Measurements from ENCODE around the gene SSR4. TPM values are rescaled to one million over a fixed set of nuclear protein-coding genes. Genes with fewer than 3 reads are reported as not detected.

Gene SSR4
- total and polyA plus RNA-seq, 2 of the 13 experiments (the other 11 are each of a cell fraction or from before 2014, with no cell fraction given): 214 to 288 TPM

DNA sequence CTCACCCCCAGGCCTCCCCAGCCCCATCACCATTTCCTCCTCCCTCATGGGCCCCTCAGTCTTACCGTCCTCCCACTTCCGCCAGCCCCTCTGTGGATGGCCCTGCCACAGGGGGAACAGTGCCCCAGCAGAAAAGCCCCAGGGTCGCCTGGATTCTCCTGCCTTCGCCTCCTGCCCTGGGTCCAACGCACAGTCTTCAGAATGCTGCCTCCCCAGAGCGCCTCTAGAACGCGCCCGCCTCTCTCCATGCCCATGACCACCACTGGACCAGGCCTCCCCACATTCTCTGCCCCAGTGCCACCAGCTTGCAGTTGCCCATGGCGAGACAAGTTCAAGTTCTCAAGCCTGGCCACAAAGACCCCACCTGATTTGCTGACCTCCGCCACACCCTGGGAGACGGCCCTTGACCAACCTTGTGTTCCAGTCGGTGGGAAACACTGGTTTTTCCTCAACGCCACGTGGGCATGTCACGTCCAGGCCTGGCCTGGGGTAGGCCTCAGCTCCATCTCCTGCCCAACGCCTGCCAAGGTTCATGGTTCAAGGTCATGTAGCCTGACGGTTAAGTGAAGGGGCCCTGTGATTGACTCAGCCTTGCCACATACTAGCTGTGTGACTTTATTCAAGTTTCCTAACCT is 31.1 kb upstream of the SSR4 start (continued):
- TF ChIP-seq, protein P1, sequence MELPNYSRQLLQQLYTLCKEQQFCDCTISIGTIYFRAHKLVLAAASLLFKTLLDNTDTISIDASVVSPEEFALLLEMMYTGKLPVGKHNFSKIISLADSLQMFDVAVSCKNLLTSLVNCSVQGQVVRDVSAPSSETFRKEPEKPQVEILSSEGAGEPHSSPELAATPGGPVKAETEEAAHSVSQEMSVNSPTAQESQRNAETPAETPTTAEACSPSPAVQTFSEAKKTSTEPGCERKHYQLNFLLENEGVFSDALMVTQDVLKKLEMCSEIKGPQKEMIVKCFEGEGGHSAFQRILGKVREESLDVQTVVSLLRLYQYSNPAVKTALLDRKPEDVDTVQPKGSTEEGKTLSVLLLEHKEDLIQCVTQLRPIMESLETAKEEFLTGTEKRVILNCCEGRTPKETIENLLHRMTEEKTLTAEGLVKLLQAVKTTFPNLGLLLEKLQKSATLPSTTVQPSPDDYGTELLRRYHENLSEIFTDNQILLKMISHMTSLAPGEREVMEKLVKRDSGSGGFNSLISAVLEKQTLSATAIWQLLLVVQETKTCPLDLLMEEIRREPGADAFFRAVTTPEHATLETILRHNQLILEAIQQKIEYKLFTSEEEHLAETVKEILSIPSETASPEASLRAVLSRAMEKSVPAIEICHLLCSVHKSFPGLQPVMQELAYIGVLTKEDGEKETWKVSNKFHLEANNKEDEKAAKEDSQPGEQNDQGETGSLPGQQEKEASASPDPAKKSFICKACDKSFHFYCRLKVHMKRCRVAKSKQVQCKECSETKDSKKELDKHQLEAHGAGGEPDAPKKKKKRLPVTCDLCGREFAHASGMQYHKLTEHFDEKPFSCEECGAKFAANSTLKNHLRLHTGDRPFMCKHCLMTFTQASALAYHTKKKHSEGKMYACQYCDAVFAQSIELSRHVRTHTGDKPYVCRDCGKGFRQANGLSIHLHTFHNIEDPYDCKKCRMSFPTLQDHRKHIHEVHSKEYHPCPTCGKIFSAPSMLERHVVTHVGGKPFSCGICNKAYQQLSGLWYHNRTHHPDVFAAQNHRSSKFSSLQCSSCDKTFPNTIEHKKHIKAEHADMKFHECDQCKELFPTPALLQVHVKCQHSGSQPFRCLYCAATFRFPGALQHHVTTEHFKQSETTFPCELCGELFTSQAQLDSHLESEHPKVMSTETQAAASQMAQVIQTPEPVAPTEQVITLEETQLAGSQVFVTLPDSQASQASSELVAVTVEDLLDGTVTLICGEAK (IDR thresholded peaks at IDR 0.05): no peak
- TF ChIP-seq, protein P1 (CRISPR knock-in tag; IDR thresholded peaks at IDR 0.05): no peak
- no peak for TF ChIP-seq ZNF432 (CRISPR knock-in tag; IDR thresholded peaks at IDR 0.05; ENCODE audit: borderline replicate concordance)
- TF ChIP-seq ZNF446 (CRISPR knock-in tag; IDR thresholded peaks at IDR 0.05): no peak
- TF ChIP-seq FOXJ3 (CRISPR knock-in tag; IDR thresholded peaks at IDR 0.05; ENCODE audit: borderline replicate concordance): no peak
- no peak for TF ChIP-seq ZNF780A (CRISPR knock-in tag; IDR thresholded peaks at IDR 0.05)
- 0 out of 2 replicates have a peak, but pooled peaks have one; percentile 10 for TF ChIP-seq GATAD1 (CRISPR knock-in tag; IDR thresholded peaks at IDR 0.05)
- TF ChIP-seq ZNF644 (CRISPR knock-in tag; IDR thresholded peaks at IDR 0.05; ENCODE audit: low read depth): no peak
- TF ChIP-seq MYC (CRISPR knock-in tag; IDR thresholded peaks at IDR 0.05; ENCODE audit: borderline replicate concordance): peak; percentile 49
- no peak for TF ChIP-seq ARID2 (CRISPR knock-in tag; IDR thresholded peaks at IDR 0.05; ENCODE audit: borderline replicate concordance)
- no peak for TF ChIP-seq KLF9 (CRISPR knock-in tag; IDR thresholded peaks at IDR 0.05; ENCODE audit: low read depth)
- TF ChIP-seq THYN1 (CRISPR knock-in tag; IDR thresholded peaks at IDR 0.05; ENCODE audit: borderline replicate concordance, low read depth): no peak
- no peak for TF ChIP-seq PCBP1 (IDR thresholded peaks at IDR 0.05; ENCODE audit: borderline replicate concordance, low read depth, low read length)
- TF ChIP-seq ZNF605 (CRISPR knock-in tag; IDR thresholded peaks at IDR 0.05): 0 out of 2 replicates have a peak, but pooled peaks have one; percentile 58
- TF ChIP-seq, protein P2, sequence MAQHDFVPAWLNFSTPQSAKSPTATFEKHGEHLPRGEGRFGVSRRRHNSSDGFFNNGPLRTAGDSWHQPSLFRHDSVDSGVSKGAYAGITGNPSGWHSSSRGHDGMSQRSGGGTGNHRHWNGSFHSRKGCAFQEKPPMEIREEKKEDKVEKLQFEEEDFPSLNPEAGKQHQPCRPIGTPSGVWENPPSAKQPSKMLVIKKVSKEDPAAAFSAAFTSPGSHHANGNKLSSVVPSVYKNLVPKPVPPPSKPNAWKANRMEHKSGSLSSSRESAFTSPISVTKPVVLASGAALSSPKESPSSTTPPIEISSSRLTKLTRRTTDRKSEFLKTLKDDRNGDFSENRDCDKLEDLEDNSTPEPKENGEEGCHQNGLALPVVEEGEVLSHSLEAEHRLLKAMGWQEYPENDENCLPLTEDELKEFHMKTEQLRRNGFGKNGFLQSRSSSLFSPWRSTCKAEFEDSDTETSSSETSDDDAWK (CRISPR knock-in tag; IDR thresholded peaks at IDR 0.05): no peak
- TF ChIP-seq, protein P3, sequence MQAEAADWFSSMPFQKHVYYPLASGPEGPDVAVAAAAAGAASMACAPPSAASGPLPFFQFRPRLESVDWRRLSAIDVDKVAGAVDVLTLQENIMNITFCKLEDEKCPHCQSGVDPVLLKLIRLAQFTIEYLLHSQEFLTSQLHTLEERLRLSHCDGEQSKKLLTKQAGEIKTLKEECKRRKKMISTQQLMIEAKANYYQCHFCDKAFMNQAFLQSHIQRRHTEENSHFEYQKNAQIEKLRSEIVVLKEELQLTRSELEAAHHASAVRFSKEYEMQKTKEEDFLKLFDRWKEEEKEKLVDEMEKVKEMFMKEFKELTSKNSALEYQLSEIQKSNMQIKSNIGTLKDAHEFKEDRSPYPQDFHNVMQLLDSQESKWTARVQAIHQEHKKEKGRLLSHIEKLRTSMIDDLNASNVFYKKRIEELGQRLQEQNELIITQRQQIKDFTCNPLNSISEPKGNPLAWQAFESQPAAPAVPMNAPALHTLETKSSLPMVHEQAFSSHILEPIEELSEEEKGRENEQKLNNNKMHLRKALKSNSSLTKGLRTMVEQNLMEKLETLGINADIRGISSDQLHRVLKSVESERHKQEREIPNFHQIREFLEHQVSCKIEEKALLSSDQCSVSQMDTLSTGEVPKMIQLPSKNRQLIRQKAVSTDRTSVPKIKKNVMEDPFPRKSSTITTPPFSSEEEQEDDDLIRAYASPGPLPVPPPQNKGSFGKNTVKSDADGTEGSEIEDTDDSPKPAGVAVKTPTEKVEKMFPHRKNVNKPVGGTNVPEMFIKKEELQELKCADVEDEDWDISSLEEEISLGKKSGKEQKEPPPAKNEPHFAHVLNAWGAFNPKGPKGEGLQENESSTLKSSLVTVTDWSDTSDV (CRISPR knock-in tag; IDR thresholded peaks at IDR 0.05): no peak
- TF ChIP-seq NCOA1 (CRISPR knock-in tag; IDR thresholded peaks at IDR 0.05): 0 out of 2 replicates have a peak, but pooled peaks have one; percentile 19
- TF ChIP-seq ZNF616 (CRISPR knock-in tag; IDR thresholded peaks at IDR 0.05; ENCODE audit: low read depth): no peak
